Umbilical cord (tissue), 2 donors: Measurements from ENCODE around the gene WLS. TPM values are rescaled to one million over a fixed set of nuclear protein-coding genes. Genes with fewer than 3 reads are reported as not detected.

Experiments
- DNase-seq: peaks from one replicate; pipeline ENCODE4 v3.0.0-alpha.2; 2015; ENCODE audit warnings: low spot score
- total RNA-seq: library from RNA; depleted of rRNA; stranded (reverse); fragments of >200 nt; gene quantifications from one replicate; pipeline ENCODE4 v1.2.3, GENCODE V29; 2014; ENCODE audit warnings: low replicate concordance; ENCODE audit not compliant: insufficient read depth

The WLS gene
- total RNA-seq, 1 donor from 2014 or later = 50.6 TPM

- DNase-seq = peak; percentile 65
These were observed 91.0 kb downstream of the WLS start for GRCh38 chr1:68141071-68142021.

GRCh38 chr1:68140536-68140935, 91.8 kb downstream of the WLS start:
- peak; percentile 15 for DNase-seq

- DNase-seq = no peak
These were observed 96.1 kb downstream of the WLS start for GRCh38 chr1:68136187-68136586.

- no peak for DNase-seq
These were observed 99.7 kb downstream of the WLS start for GRCh38 chr1:68132426-68133130.

GRCh38 chr1:68131261-68131660, 101.1 kb downstream of the WLS start:
- no peak for DNase-seq

GRCh38 chr1:68129536-68130250, 102.6 kb downstream of the WLS start:
- DNase-seq = no peak

- peak; percentile 40 for DNase-seq
These were observed 103.5 kb downstream of the WLS start for GRCh38 chr1:68128820-68129219.

GRCh38 chr1:68128157-68128556, 104.2 kb downstream of the WLS start:
- DNase-seq = peak; percentile 47

GRCh38 chr1:68121536-68121935, 110.8 kb downstream of the WLS start:
- DNase-seq = peak; percentile 23

- DNase-seq = peak; percentile 89
These were observed 112.1 kb downstream of the WLS start for GRCh38 chr1:68120136-68120791.

- no peak for DNase-seq
These were observed 112.9 kb downstream of the WLS start for GRCh38 chr1:68119445-68119844.

- DNase-seq = no peak
These were observed 114.9 kb downstream of the WLS start for GRCh38 chr1:68117416-68117815.

GRCh38 chr1:68116643-68117235, 115.6 kb downstream of the WLS start:
- peak; percentile 56 for DNase-seq

- no peak for DNase-seq
These were observed 117.0 kb downstream of the WLS start for GRCh38 chr1:68115308-68115707.

GRCh38 chr1:68113966-68114365, 118.4 kb downstream of the WLS start:
- no peak for DNase-seq

GRCh38 chr1:68112835-68113243, 119.5 kb downstream of the WLS start:
- DNase-seq = peak; percentile 29

GRCh38 chr1:68111519-68112436, 120.5 kb downstream of the WLS start:
- DNase-seq = peak; percentile 87

GRCh38 chr1:68107771-68108170, 124.6 kb downstream of the WLS start:
- peak; percentile 57 for DNase-seq

- no peak for DNase-seq
These were observed 128.3 kb downstream of the WLS start for GRCh38 chr1:68103884-68104554.
